ENCODE measurements around the gene AUTS2. TPM values are rescaled to one million over a fixed set of nuclear protein-coding genes. Genes with fewer than 3 reads are reported as not detected.

Gene AUTS2
- total and polyA plus RNA-seq, 2 of the 8 experiments (the other 6 are each of a cell fraction or from before 2014, with no cell fraction given) = 25.9 to 101 TPM

DNA sequence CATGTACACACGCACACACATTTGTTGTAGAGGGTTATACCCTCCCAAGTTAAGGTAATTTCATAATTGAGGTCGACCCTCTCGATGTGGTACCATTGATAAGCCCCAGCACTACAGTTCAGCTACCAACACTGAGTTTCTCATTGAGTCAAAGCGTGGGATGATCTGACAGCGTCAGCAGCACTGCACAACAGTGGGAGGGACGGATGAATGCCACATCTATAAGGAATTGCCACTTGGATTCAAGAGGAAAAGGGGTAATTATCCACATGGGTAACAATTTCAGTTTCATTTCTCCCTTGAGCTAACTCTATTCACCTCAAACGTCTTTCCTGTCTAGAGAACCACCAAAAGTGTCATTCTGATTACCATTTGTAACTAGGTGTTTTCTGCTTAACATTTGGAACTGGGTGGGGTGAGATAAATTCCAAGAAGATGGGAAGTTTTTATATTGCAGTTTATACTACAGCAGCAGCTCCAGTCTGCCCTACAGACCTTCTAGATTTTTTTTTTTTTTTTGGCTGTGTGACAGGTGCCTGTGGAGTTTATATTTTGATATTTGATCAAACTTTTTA, 342.9 kb downstream of the AUTS2 start:
- Histone ChIP-seq H3K56ac (replicated peaks; ENCODE audit: insufficient read length, low read depth, low read length) (no peak overlapping the region), H3K9ac (replicated peaks in 1 of 4; ENCODE audit: extremely low read depth in 1 of 4, low read depth in 3 of 4, low read length in 3 of 4) (no peak overlapping the region), H4K5ac (ENCODE audit: insufficient read length, low read depth, low read length) (no peak overlapping the region), H2AK5ac (ENCODE audit: low read depth, low read length) (no peak overlapping the region), H3K23ac (ENCODE audit: insufficient read length) (no peak overlapping the region), H3K9me3 (ENCODE audit: insufficient read depth in 2 of 2, low read depth in 1 of 2, low read length in 1 of 2) (no peaks in the 10 kb centered on the region), H3K36me3 (ENCODE audit: control insufficient read depth in 2 of 4, insufficient read depth in 4 of 4, low read length in 3 of 4) (no peaks in the 10 kb centered on the region), H3K23me2 (ENCODE audit: low read depth, low read length) (peaks cover 2% of the 10 kb centered on the region; the same call in 1 of the 2 replicates), H3K4me1 (replicated peaks in 1 of 4; ENCODE audit: control insufficient read depth in 3 of 4, insufficient read depth in 4 of 4, low read length in 3 of 4) (0 out of 7 replicates have a peak, but pooled peaks cover 0 to 2% (median 0%) of the 10 kb centered on the region in 4 experiments), H4K8ac (ENCODE audit: extremely low read depth, insufficient read depth, low read length) (no peak overlapping the region), H4K20me1 (replicated peaks in 1 of 2; ENCODE audit: control insufficient read depth in 1 of 2, insufficient read depth in 2 of 2, low read length in 2 of 2) (no peaks in the 10 kb centered on the region), H2BK120ac (replicated peaks; ENCODE audit: low read depth, low read length) (no peak overlapping the region), H3K27me3 (replicated peaks in 1 of 4; ENCODE audit: control insufficient read depth in 3 of 4, extremely low read depth in 1 of 4, insufficient read depth in 3 of 4, low read length in 3 of 4) (no peaks in the 10 kb centered on the region), H3K4me3 (ENCODE audit: extremely low read depth in 1 of 4, insufficient read depth in 2 of 4, low read depth in 3 of 4, low read length in 4 of 4) (no peak overlapping the region), H4K91ac (replicated peaks; ENCODE audit: insufficient read length, low read length) (no peak overlapping the region), H3K4ac (replicated peaks; ENCODE audit: insufficient read length, low read depth, low read length) (no peak overlapping the region), H2BK12ac (ENCODE audit: low read depth, low read length) (no peak overlapping the region), H3K4me2 (ENCODE audit: insufficient read depth in 1 of 2, low read depth in 2 of 2, low read length in 2 of 2) (no peak overlapping the region), H3K79me2 (ENCODE audit: control insufficient read depth in 1 of 2, insufficient read depth in 2 of 2, low read length in 2 of 2) (no peaks in the 10 kb centered on the region), H2BK15ac (ENCODE audit: low read length) (no peak overlapping the region), H3K27ac (ENCODE audit: low read depth, low read length) (no peak overlapping the region), H3K18ac (ENCODE audit: extremely low read depth, low read length) (no peak overlapping the region), H3K79me1 (ENCODE audit: low read depth, low read length) (no peaks in the 10 kb centered on the region), H3K14ac (ENCODE audit: insufficient read length) (no peak overlapping the region), H2BK5ac (ENCODE audit: low read depth, low read length) (no peak overlapping the region), H2AFZ (ENCODE audit: low read length) (no peak overlapping the region), H2BK20ac (ENCODE audit: low read length) (no peak overlapping the region)
- FAIRE-seq (peak; percentile 32), DNase-seq (ENCODE audit: low read depth in 1 of 2, low spot score in 2 of 2) (no peak)
- 93% methylated on average over 7 of the region's 7 CpGs; no CpG with 5 or more reads in 1 of the 2 experiments for WGBS, 2 experiments (ENCODE audit: extremely low coverage in 1 of 2, insufficient coverage in 1 of 2, insufficient read length in 1 of 2, insufficient replicate concordance in 2 of 2, low coverage in 1 of 2, low lambda C conversion rate in 2 of 2, missing lambda C conversion rate in 1 of 2)
- no peak for TF ChIP-seq KDM1A (IDR thresholded peaks at IDR 0.05; ENCODE audit: borderline replicate concordance, low read length)
- TF ChIP-seq GABPA (IDR thresholded peaks at IDR 0.05; ENCODE audit: borderline replicate concordance, insufficient read depth, low read length) = no peak
- no peak for TF ChIP-seq CEBPB (IDR thresholded peaks at IDR 0.05; ENCODE audit: low read depth, low read length)
- no peak for TF ChIP-seq SIRT6 (IDR thresholded peaks at IDR 0.05; ENCODE audit: low read length)
- no peak for TF ChIP-seq SAP30 (IDR thresholded peaks at IDR 0.05; ENCODE audit: insufficient read depth, insufficient replicate concordance, low read length)
- POLR2A ChIA-PET (ENCODE audit: partially characterized antibody) = no interaction called here
- CTCF ChIA-PET (ENCODE audit: partially characterized antibody) = interaction anchor here (1.1 to 1.2 kb wide), 2 partner anchors 9 to 90 kb away, joined by 3 read pairs; no protein-coding TSS in a partner anchor
